K562 (cell line): ENCODE data around the gene PNPLA1. TPM values are rescaled to one million over a fixed set of nuclear protein-coding genes. Genes with fewer than 3 reads are reported as not detected.

Experiments used
- ATAC-seq: fragments of 200-7000 bp; cut with Tn5 transposase; 3 replicates; pipeline ENCODE4 v1.9.1; 2020; ENCODE audit warnings: moderate library complexity
- BruUV-seq: library from RNA; stranded (reverse); fragments of 400-500 nt; replicated peaks from 2 replicates; lab custom pipeline; 2021; lab: Mats Ljungman, UMichigan
- CTCF ChIA-PET: fragments of 300-600 bp; formaldehyde crosslinking; extraction: SDS; loops from one replicate; lab custom pipeline; 2021; ENCODE audit warnings: low intra/inter-chr PET ratio; lab: Yijun Ruan, JAX
- POLR2A ChIA-PET: fragments of 300-600, 350-650 bp; sonication (Branson Sonifier 250); formaldehyde crosslinking; extraction: SDS; loops from one replicate; lab custom pipeline; 2021; ENCODE audit warnings: antibody characterized with exemption, inconsistent platforms; lab: Yijun Ruan, JAX
- DNase-seq, 4 experiments: peaks; one replicate each; pipeline versions ENCODE4 v3.0.0 to v3.0.0-alpha.2; 2011 to 2018; ENCODE audit warnings: low spot score in 3 of 4, mixed read lengths in 3 of 4; ENCODE audit errors: extremely low read depth in 1 of 4
- FAIRE-seq: peaks from 2 replicates; lab custom pipeline; 2011; peaks lifted over from hg19 to GRCh38; lab: Jason Lieb, UNC
- H2AFZ ChIP-seq: 2 replicates; pipeline ENCODE4 v1.6.0; 2011; ENCODE audit warnings: low read depth, low read length, control low read depth, inconsistent platforms
- H3K27ac ChIP-seq: fragments of 200-600 bp; 3 replicates; pipeline ENCODE4 v1.8.0; 2011; ENCODE audit warnings: low read depth, mild to moderate bottlenecking, control low read depth, inconsistent platforms, low read length, moderate library complexity, mixed read lengths; ENCODE audit errors: extremely low read depth
- H3K27me3 ChIP-seq, 2 experiments: fragments of 300-600 bp in 1 of 2; 2 replicates in 1 of 2; 3 replicates in 1 of 2; pipeline versions ENCODE4 v1.6.0 to v1.8.0; 2011; ENCODE audit warnings: inconsistent platforms in 2 of 2, low read length in 2 of 2, mild to moderate bottlenecking in 1 of 2, mixed read lengths in 1 of 2, moderate library complexity in 1 of 2; ENCODE audit not compliant: control insufficient read depth in 2 of 2, insufficient read depth in 2 of 2
- H3K36me3 ChIP-seq: fragments of 300-600 bp; 3 replicates; pipeline ENCODE4 v1.8.0; 2011; ENCODE audit warnings: mild to moderate bottlenecking, low read length, inconsistent platforms; ENCODE audit not compliant: control insufficient read depth, insufficient read depth
- H3K4me1 ChIP-seq, 2 experiments: fragments of 200-600 bp in 1 of 2; replicated peaks in 1 of 2; 2 replicates in 1 of 2; 3 replicates in 1 of 2; pipeline versions ENCODE4 v1.5.1 to v1.8.0; 2011; ENCODE audit warnings: inconsistent platforms in 2 of 2, low read length in 2 of 2, mild to moderate bottlenecking in 1 of 2, mixed read lengths in 1 of 2, moderate library complexity in 1 of 2; ENCODE audit not compliant: control insufficient read depth in 2 of 2, insufficient read depth in 2 of 2
- H3K4me2 ChIP-seq: 2 replicates; pipeline ENCODE4 v1.6.1; 2011; ENCODE audit warnings: low read length, control low read depth, inconsistent platforms, mixed read lengths; ENCODE audit not compliant: insufficient read depth
- H3K4me3 ChIP-seq: fragments of 200-600 bp; sonication (generic), shearing (Covaris generic); 2 replicates; pipeline ENCODE4 v1.5.1; 2016; ENCODE audit warnings: control low read depth, inconsistent platforms
- H3K79me2 ChIP-seq: fragments of 200-600 bp; 3 replicates; pipeline ENCODE4 v1.8.0; 2011; ENCODE audit warnings: low read length, inconsistent platforms; ENCODE audit not compliant: control insufficient read depth, insufficient read depth
- H3K9ac ChIP-seq, 2 experiments: 2 replicates each; pipeline versions ENCODE4 v1.6.0 to v1.6.1; 2011; ENCODE audit warnings: low read depth in 2 of 2, low read length in 2 of 2, control low read depth in 1 of 2, inconsistent platforms in 1 of 2, mild to moderate bottlenecking in 1 of 2, mixed read lengths in 1 of 2; ENCODE audit not compliant: insufficient read depth in 1 of 2
- H3K9me1 ChIP-seq: one replicate; pipeline ENCODE4 v1.6.0; 2011; ENCODE audit warnings: inconsistent platforms, mild to moderate bottlenecking, low read length, moderate library complexity; ENCODE audit not compliant: control insufficient read depth, insufficient read depth
- H3K9me3 ChIP-seq: replicated peaks from 2 replicates; pipeline ENCODE4 v1.5.1; 2011; ENCODE audit warnings: low read depth, low read length, inconsistent platforms; ENCODE audit not compliant: control insufficient read depth, insufficient read depth
- H4K20me1 ChIP-seq: replicated peaks from 2 replicates; pipeline ENCODE4 v1.6.1; 2011; ENCODE audit warnings: low read length, inconsistent platforms, mixed read lengths; ENCODE audit not compliant: control insufficient read depth, insufficient read depth
- CEBPB ChIP-seq: fragments of 450-650 bp; IDR thresholded peaks from 2 replicates; pipeline ENCODE4 v1.6.1; 2016; ENCODE audit warnings: missing genetic modification characterization, missing compliant biosample characterization
- CHCHD3 ChIP-seq: fragments of 250-450 bp; sonication (Bioruptor Pico); IDR thresholded peaks from 2 replicates; pipeline ENCODE4 v2.1.2; 2022; ENCODE audit warnings: mild to moderate bottlenecking
- MCM5 ChIP-seq: fragments of 450-650 bp; IDR thresholded peaks from 2 replicates; pipeline ENCODE4 v1.6.1; 2016; ENCODE audit warnings: low read depth
- MTF1 ChIP-seq: fragments of 250-450 bp; sonication (Bioruptor Pico); IDR thresholded peaks from 2 replicates; pipeline ENCODE4 v1.9.0; 2021; ENCODE audit warnings: moderate library complexity, mild to moderate bottlenecking, inconsistent platforms, borderline replicate concordance
- SIX5 ChIP-seq, 2 experiments: IDR thresholded peaks; 2 replicates each; pipeline ENCODE4 v1.6.1; 2011; ENCODE audit warnings: low read length in 2 of 2, borderline replicate concordance in 1 of 2, low read depth in 1 of 2, mild to moderate bottlenecking in 1 of 2, moderate library complexity in 1 of 2; ENCODE audit not compliant: insufficient read depth in 1 of 2
- WGBS: fragments of 100-300 bp; shearing (Covaris generic); methylation state at CpG from one replicate; pipeline ENCODE4 v1.1.6; 2016; ENCODE audit warnings: low coverage, mixed read lengths; ENCODE audit not compliant: insufficient coverage; ENCODE audit errors: missing lambda C conversion rate; 5-methylcytosine and 5-hydroxymethylcytosine counted together
- in situ Hi-C: fragments of 300-500 bp; cut with MboI; formaldehyde crosslinking; loops from 4 replicates; pipeline ENCODE4 v1.15.0; 2018; ENCODE audit warnings: inconsistent platforms, mixed read lengths
- intact Hi-C: fragments of 100-400 bp; cut with micrococcal nuclease; formaldehyde crosslinking; loops from 2 replicates; pipeline ENCODE4 v1.14.2; 2022
- polyA plus RNA-seq, 8 experiments: library from polyadenylated mRNA; depleted of rRNA in 4 of 8; stranded (reverse) in 5 of 8; unstranded in 3 of 8; fragments of >200 nt; fragmentation: Nextera tagmentation in 2 of 8; fragmentation: Illumina TruSeq in 1 of 8; extraction: Ambion mirVana in 2 of 8; extraction: Trizol in 1 of 8; gene quantifications; 2 replicates each; pipeline versions ENCODE4 v1.2.1 to v1.2.3, GENCODE V29; 2011 to 2014; ENCODE audit warnings: inconsistent platforms in 1 of 8, missing spikeins in 1 of 8
- total RNA-seq, 7 experiments: library from RNA; depleted of rRNA in 6 of 7; stranded (reverse); fragments of >200 nt in 6 of 7; fragmentation: Illumina TruSeq in 2 of 7; extraction: Trizol in 2 of 7; gene quantifications; 2 replicates each; pipeline versions ENCODE4 v1.2.1 to v1.2.3, GENCODE V29; 2011 to 2021; ENCODE audit warnings: low replicate concordance in 1 of 7
- TF ChIP-seq, protein P1 (sequence below): fragments of 250-450 bp; sonication (Bioruptor Pico); IDR thresholded peaks from 2 replicates; pipeline ENCODE4 v1.4.0; 2020; ENCODE audit warnings: mild to moderate bottlenecking

The PNPLA1 gene
- total and polyA plus RNA-seq, 9 of the 15 experiments (the other 6 are each of a cell fraction or from before 2014, with no cell fraction given): 0.04 to 0.27 (median 0.13) TPM; not detected in 2

DNA sequence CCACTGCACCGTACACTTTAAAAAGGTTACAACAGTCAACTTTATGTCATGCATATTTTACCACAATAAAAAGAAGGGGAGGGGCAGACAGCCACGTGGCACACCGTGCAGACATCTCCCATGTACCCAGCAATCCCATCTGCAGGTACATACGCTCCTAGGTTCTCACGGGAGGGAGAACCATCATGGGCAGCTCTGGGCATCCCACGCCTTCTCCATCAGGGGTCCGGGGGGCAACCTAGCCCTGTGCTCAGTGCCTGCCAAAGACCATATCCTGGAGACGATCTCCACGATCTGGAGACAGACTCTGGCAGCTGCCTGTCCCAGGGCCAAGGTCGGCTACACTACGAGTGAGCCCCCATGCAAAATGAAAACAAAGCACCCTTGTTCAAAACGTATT is 69.3 kb downstream of the PNPLA1 start:
- H3K9ac ChIP-seq: no peak overlapping the region
- intact Hi-C loops: no loop called here
- in situ Hi-C loops: no loop called here
- ChIA-PET CTCF (no interaction called here), POLR2A (no interaction called here)
- ATAC-seq (no peak), DNase-seq (no peak), FAIRE-seq (no peak)
- H3K79me2 ChIP-seq: no peaks in the 10 kb centered on the region
- no peaks in the 10 kb centered on the region for H3K36me3 ChIP-seq
- peaks cover 30 to 57% of the 10 kb centered on the region in 2 experiments for H3K27me3 ChIP-seq
- no peak overlapping the region for H3K27ac ChIP-seq
- H3K4me2 ChIP-seq: no peak overlapping the region
- 7% methylated on average over 12 of the region's 12 CpGs for WGBS
- TF ChIP-seq CEBPB (no peak), SIX5 (IDR thresholded peaks at IDR 0.05; ENCODE audit: borderline replicate concordance in 1 of 2, insufficient read depth in 1 of 2, low read depth in 1 of 2, low read length in 2 of 2) (no peak), MCM5 (no peak), CHCHD3 (CRISPR knock-in tag) (no peak), MTF1 (CRISPR knock-in tag) (no peak)
- TF ChIP-seq, protein P1, sequence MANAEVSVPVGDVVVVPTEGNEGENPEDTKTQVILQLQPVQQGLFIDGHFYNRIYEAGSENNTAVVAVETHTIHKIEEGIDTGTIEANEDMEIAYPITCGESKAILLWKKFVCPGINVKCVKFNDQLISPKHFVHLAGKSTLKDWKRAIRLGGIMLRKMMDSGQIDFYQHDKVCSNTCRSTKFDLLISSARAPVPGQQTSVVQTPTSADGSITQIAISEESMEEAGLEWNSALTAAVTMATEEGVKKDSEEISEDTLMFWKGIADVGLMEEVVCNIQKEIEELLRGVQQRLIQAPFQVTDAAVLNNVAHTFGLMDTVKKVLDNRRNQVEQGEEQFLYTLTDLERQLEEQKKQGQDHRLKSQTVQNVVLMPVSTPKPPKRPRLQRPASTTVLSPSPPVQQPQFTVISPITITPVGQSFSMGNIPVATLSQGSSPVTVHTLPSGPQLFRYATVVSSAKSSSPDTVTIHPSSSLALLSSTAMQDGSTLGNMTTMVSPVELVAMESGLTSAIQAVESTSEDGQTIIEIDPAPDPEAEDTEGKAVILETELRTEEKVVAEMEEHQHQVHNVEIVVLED (CRISPR knock-in tag): no peak
- H3K4me3 ChIP-seq: no peak overlapping the region
- H2AFZ ChIP-seq: no peak overlapping the region
- H4K20me1 ChIP-seq: peaks cover 9% of the 10 kb centered on the region; the same call in 1 of the 2 replicates
- H3K9me3 ChIP-seq: no peaks in the 10 kb centered on the region
- no peaks in the 10 kb centered on the region for H3K9me1 ChIP-seq
- BruUV-seq: no TSS peak
- peaks cover 7 to 11% of the 10 kb centered on the region in 2 experiments; a peak in 4 of 5 replicates for H3K4me1 ChIP-seq
